ENCODE data around the gene SIM2.

DNA sequence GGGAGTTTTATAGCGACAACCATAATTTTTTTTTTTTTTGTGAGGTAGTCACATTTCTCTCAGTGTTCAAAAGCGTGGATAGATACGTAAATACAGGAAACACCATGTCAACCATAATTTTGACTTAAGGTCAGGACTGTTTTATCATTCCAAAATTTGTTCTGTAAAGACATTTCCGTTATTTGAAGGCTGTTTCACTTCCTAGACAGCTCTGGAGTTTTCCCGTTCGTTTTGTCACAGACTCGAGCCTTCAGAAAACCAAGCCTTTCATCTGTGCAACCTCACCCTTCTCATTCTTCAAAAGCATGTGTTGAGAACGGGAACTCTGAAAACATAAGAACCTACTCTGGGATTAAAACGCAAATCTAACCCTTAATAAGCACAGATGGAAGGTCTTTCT, 17.9 kb downstream of the SIM2 start:
- TF ChIP-seq, protein P1, sequence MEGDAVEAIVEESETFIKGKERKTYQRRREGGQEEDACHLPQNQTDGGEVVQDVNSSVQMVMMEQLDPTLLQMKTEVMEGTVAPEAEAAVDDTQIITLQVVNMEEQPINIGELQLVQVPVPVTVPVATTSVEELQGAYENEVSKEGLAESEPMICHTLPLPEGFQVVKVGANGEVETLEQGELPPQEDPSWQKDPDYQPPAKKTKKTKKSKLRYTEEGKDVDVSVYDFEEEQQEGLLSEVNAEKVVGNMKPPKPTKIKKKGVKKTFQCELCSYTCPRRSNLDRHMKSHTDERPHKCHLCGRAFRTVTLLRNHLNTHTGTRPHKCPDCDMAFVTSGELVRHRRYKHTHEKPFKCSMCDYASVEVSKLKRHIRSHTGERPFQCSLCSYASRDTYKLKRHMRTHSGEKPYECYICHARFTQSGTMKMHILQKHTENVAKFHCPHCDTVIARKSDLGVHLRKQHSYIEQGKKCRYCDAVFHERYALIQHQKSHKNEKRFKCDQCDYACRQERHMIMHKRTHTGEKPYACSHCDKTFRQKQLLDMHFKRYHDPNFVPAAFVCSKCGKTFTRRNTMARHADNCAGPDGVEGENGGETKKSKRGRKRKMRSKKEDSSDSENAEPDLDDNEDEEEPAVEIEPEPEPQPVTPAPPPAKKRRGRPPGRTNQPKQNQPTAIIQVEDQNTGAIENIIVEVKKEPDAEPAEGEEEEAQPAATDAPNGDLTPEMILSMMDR (IDR thresholded peaks at IDR 0.05), result no peak
- TF ChIP-seq POLR2A (IDR thresholded peaks at IDR 0.05), result no peak

All from testis (tissue), 2 donors.